PC-9 (cell line): Measurements from ENCODE around the gene PPP1R17.

Source experiments
- CTCF ChIP-seq: fragments of 200-600 bp; sonication (generic); conservative IDR thresholded peaks from 2 replicates; pipeline ENCODE4 v1.6.1; 2017; ENCODE audit warnings: mixed run types, antibody characterized with exemption, mild to moderate bottlenecking, moderate library complexity
- EZH2 ChIP-seq: fragments of 200-600 bp; sonication (generic); IDR thresholded peaks from 2 replicates; pipeline ENCODE4 v1.8.0; 2017; ENCODE audit warnings: antibody characterized with exemption, low read depth

DNA sequence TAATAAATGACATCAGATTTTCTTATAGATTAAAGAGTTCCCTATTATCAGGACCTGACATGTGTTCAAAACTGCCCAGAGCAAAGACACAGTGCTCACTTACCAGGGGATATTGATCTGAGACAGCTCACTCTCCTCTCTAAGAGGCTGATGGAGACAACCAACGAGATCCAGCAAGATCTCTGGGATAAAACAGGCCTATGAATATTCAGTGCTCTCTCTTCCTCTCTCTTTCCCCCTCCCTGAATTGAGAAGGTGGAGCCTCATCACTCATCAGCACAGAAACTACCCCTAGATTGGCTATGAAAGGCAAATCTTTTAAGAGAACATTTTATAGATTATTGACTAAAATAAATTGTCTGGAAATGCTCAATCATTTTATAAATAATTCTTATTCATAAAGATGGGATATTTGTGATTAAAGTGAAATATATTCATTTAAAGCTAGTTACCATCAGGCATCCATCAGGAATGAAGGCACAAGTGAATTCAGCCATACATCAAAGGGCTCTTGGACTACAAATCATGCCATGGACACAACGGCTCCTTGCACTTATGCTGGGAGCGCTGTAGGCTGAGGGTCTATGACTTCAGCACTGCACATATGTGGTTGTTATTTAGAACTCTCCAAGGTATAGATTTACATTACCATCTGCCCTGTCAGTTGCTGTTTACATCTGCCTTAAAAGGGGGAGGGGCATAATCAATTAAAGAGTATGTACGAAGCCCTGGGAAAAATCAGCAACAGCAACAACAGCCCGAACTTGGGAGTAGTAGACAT is 3.4 kb upstream of the PPP1R17 start:
- no peak for TF ChIP-seq CTCF
- TF ChIP-seq EZH2: no peak
